Uterus (tissue), 4 donors: Measurements from ENCODE around the gene SENP6. TPM values are rescaled to one million over a fixed set of nuclear protein-coding genes. Genes with fewer than 3 reads are reported as not detected.

Experiments
- DNase-seq, 2 donors: peaks; one replicate each; pipeline ENCODE4 v3.0.0-alpha.2; 2019 to 2020
- H3K27ac ChIP-seq, 2 donors: fragments of 200-600 bp; sonication (generic); 1 replicate in 1 of 2; 2 replicates in 1 of 2; pipeline ENCODE4 v1.5.1; 2016 to 2018
- H3K27me3 ChIP-seq, 2 donors: fragments of 200-600 bp; sonication (generic); one replicate each; pipeline ENCODE4 v1.5.1; 2018 to 2019; ENCODE audit warnings: control low read depth in 1 of 2
- H3K36me3 ChIP-seq, 2 donors: fragments of 200-600 bp; sonication (generic); one replicate each; pipeline ENCODE4 v1.5.1; 2019; ENCODE audit warnings: control low read depth in 1 of 2
- H3K4me1 ChIP-seq, 2 donors: fragments of 200-600 bp; sonication (generic); one replicate each; pipeline ENCODE4 v1.5.1; 2018 to 2019; ENCODE audit warnings: control low read depth in 1 of 2
- H3K4me3 ChIP-seq, 2 donors: fragments of 200-600 bp; sonication (generic); 1 replicate in 1 of 2; 2 replicates in 1 of 2; pipeline ENCODE4 v1.5.1; 2018 to 2019; ENCODE audit warnings: mild to moderate bottlenecking in 1 of 2
- H3K9me3 ChIP-seq, 2 donors: fragments of 200-600 bp; sonication (generic); one replicate each; pipeline ENCODE4 v1.5.1; 2019; ENCODE audit warnings: control low read depth in 1 of 2
- POLR2A ChIP-seq, 2 donors: fragments of 450-650 bp; IDR thresholded peaks; one replicate each; pipeline ENCODE4 v1.6.1; 2016; ENCODE audit warnings: antibody characterized with exemption in 2 of 2, mild to moderate bottlenecking in 1 of 2, moderate library complexity in 1 of 2
- intact Hi-C: fragments of 100-400 bp; cut with DNase I; formaldehyde crosslinking; loops from one replicate; pipeline ENCODE4 v1.15.1; 2023; ENCODE audit warnings: low total_unique reads
- total RNA-seq, 4 donors: library from RNA; depleted of rRNA in 3 of 4; stranded (reverse); fragments of >200 nt in 3 of 4; gene quantifications; one replicate each; pipeline versions ENCODE4 v1.1.0 to v1.2.4, GENCODE V29; 2014 to 2023
- TF ChIP-seq, protein P1 (sequence below), 4 experiments: fragments of 200-600 bp in 2 of 4; fragments of 450-650 bp in 2 of 4; sonication (generic) in 2 of 4; IDR thresholded peaks; one replicate each; pipeline ENCODE4 v1.5.1; 2016 to 2019; ENCODE audit warnings: antibody characterized with exemption in 4 of 4, mild to moderate bottlenecking in 2 of 4, moderate library complexity in 1 of 4
- donor health status: DM: yes; HTN: yes; CAD: no.

SENP6 gene
- total RNA-seq, 4 donors from 2014 or later: 70.4 to 258 (median 205) TPM

DNA sequence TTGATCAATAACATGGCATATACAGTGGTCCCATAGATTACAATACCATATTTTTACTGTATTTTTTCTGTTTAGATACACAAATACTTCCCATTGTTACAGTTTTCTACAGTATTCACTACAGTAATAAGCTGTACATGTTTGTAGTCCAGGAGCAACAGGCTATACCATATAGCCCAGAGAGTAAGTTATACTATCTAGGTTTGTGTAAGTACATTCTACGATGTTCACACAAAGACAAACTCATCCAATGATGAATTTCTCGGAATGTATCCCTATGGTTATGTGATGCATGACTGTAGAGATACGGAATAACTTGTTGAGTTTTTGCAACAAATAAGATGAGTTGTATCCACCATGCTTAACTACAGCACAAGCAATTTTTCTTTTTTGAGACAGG, 143.7 kb downstream of the SENP6 start:
- intact Hi-C loops: no loop called here
- Histone ChIP-seq H3K4me3 (no peak overlapping the region), H3K36me3 (no peaks in the 10 kb centered on the region), H3K27me3 (no peaks in the 10 kb centered on the region), H3K9me3 (no peaks in the 10 kb centered on the region), H3K27ac (no peak overlapping the region), H3K4me1 (no peaks in the 10 kb centered on the region)
- no peak for DNase-seq
- no peak for TF ChIP-seq POLR2A (IDR thresholded peaks at IDR 0.05)
- TF ChIP-seq, protein P1, sequence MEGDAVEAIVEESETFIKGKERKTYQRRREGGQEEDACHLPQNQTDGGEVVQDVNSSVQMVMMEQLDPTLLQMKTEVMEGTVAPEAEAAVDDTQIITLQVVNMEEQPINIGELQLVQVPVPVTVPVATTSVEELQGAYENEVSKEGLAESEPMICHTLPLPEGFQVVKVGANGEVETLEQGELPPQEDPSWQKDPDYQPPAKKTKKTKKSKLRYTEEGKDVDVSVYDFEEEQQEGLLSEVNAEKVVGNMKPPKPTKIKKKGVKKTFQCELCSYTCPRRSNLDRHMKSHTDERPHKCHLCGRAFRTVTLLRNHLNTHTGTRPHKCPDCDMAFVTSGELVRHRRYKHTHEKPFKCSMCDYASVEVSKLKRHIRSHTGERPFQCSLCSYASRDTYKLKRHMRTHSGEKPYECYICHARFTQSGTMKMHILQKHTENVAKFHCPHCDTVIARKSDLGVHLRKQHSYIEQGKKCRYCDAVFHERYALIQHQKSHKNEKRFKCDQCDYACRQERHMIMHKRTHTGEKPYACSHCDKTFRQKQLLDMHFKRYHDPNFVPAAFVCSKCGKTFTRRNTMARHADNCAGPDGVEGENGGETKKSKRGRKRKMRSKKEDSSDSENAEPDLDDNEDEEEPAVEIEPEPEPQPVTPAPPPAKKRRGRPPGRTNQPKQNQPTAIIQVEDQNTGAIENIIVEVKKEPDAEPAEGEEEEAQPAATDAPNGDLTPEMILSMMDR (IDR thresholded peaks at IDR 0.05): no peak

DNA sequence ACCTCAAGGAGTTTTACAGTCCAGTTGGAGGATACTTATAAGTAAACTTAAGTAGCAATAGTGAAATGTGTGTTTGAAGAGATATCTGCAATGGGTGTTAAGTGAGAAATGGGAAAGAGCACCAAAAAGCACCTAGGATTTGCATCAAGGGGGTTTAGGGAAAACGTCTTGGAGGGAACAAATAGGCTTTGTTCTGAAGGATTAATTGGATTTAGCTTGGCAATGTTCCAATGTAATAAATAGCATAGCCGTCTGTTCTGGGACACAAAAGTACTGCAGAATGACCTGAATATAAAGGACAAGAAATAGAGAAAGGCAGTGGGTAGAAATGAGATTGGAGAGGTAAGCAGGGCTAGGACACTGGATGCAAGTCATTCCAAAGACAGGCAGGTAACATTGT, 144.5 kb downstream of the SENP6 start:
- intact Hi-C loops: no loop called here
- Histone ChIP-seq H3K4me3 (no peak overlapping the region), H3K4me1 (no peaks in the 10 kb centered on the region), H3K27me3 (no peaks in the 10 kb centered on the region), H3K36me3 (no peaks in the 10 kb centered on the region), H3K9me3 (no peaks in the 10 kb centered on the region), H3K27ac (no peak overlapping the region)
- no peak for TF ChIP-seq POLR2A (IDR thresholded peaks at IDR 0.05)
- TF ChIP-seq, protein P1 (IDR thresholded peaks at IDR 0.05): no peak
- no peak for DNase-seq

DNA sequence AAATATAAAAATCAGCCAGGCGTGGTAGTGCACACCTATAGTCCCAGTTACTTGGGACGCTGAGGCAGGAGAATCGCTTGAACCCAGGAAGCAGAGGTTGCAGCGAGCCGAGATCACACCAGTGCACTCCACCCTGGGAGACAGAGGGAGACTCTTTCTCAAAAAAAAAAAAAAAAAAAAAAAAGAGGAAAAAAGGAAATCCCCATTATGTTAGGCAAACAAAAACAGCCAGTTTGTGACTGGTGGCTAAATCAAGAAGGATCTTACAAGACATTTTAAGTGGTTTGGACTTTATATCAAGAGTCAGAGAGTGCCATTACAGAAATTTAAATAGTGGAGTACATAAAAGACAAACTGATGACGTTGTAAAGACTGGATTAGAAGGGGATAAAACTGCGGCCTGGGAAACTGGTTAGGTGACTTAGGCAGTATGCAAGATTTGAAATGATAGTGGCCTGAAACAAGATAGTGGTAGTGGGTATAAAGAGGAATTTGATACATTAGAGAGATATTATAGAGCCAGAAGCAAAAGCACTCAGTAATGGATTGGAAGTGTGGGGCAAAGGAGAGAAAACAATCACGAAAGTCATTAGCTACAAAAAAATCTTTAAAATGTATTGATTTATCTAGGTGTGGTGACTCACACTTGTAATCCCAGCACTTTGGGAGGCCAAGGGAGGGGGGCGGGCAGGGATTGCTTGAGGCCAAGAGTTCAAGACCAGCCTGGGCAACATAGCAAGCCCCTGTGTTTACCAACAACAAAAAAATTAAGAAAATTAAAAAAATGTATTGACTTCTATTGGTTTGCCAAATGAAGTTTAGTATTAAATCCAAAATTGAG, 145.7 kb downstream of the SENP6 start:
- no peak for DNase-seq
- no peak for TF ChIP-seq POLR2A (IDR thresholded peaks at IDR 0.05)
- TF ChIP-seq, protein P1 (IDR thresholded peaks at IDR 0.05): no peak
- Histone ChIP-seq H3K36me3 (no peaks in the 10 kb centered on the region), H3K4me3 (no peak overlapping the region), H3K27ac (no peak overlapping the region), H3K27me3 (no peaks in the 10 kb centered on the region), H3K9me3 (no peaks in the 10 kb centered on the region), H3K4me1 (no peaks in the 10 kb centered on the region)
- intact Hi-C loops: no loop called here

DNA sequence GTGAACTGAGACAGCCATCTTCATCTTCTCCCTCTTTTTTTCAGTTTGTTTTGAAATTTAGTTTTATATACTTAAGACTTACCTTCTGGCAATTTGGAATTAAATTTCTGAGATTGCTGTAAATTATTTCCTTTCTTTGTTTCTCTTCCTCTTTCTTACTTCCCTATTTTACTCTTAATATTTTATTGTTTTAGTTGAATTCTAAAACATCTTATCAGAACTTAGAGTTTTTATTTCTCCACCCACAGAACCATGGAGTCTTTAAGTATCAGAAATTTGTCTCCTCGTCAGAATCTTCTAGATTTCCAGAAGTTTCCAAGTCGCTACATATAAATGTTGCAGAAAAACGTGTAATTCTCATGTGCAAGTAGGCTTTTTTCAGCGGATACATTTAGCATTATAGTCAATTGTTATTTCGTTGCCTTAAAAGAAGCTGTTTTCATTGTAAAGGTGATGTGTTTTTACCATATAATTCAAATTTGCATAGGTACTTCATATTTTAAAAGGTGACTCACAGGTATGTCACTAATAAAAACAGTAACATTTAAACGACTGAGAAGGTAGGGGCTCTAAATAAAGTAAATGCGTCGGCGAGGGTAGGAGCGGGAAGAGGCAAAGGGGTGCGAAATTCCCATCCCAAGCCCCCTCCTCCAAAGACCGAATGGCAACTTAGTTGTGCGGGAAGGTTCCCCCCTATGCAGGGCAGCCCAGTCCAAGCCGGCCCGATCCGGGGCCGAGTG, 146.5 kb downstream of the SENP6 start:
- intact Hi-C loops: no loop called here

More for the DNA sequence above, 146.5 kb downstream of the SENP6 start:
- Histone ChIP-seq H3K4me1 (no peaks in the 10 kb centered on the region), H3K36me3 (no peaks in the 10 kb centered on the region), H3K9me3 (no peaks in the 10 kb centered on the region), H3K27ac (peak overlapping the region; percentile 78 to 85), H3K4me3 (peak overlapping the region; percentile 84 to 96), H3K27me3 (no peaks in the 10 kb centered on the region)
- TF ChIP-seq, protein P1 (IDR thresholded peaks at IDR 0.05): no peak
- TF ChIP-seq POLR2A (IDR thresholded peaks at IDR 0.05): no peak
- DNase-seq: no peak
